Activated CD4-positive, alpha-beta memory T cell treated with anti-CD3 and anti-CD28 coated beads for 36 hours (primary cell): ENCODE measurements around the gene SCARB1. TPM values are rescaled to one million over a fixed set of nuclear protein-coding genes. Genes with fewer than 3 reads are reported as not detected.

ENCODE experiments used
- CTCF ChIA-PET: fragments of 350-600 bp; sonication (Branson Sonifier 250); formaldehyde crosslinking; loops from one replicate; lab custom pipeline; 2021; ENCODE audit warnings: antibody characterized with exemption, inconsistent platforms; lab: Charles Lee
- POLR2A ChIA-PET: fragments of 350-600 bp; sonication (Branson Sonifier 250); formaldehyde crosslinking; loops from one replicate; lab custom pipeline; 2021; ENCODE audit warnings: antibody characterized with exemption; lab: Charles Lee
- DNase-seq: peaks from one replicate; pipeline ENCODE4 v3.0.0-alpha.2; 2020
- H3K27ac Mint-ChIP-seq: one replicate; pipeline ENCODE4 v1.8.0; 2021; ENCODE audit warnings: mixed read lengths
- H3K27me3 Mint-ChIP-seq: one replicate; pipeline ENCODE4 v1.8.0; 2021; ENCODE audit warnings: mixed read lengths
- H3K36me3 Mint-ChIP-seq: one replicate; pipeline ENCODE4 v1.8.0; 2021; ENCODE audit warnings: mixed read lengths
- H3K4me1 Mint-ChIP-seq: one replicate; pipeline ENCODE4 v1.8.0; 2021; ENCODE audit warnings: low read depth, mixed read lengths
- H3K4me3 Mint-ChIP-seq: one replicate; pipeline ENCODE4 v1.8.0; 2021; ENCODE audit warnings: mild to moderate bottlenecking, mixed read lengths
- H3K9me3 Mint-ChIP-seq: one replicate; pipeline ENCODE4 v1.8.0; 2021; ENCODE audit warnings: mixed read lengths
- intact Hi-C: fragments of 100-400 bp; cut with micrococcal nuclease; formaldehyde crosslinking; loops from one replicate; pipeline ENCODE4 v1.15.1; 2023
- total RNA-seq, 2 experiments: library from RNA; stranded (reverse); gene quantifications; one replicate each; pipeline ENCODE4 v1.2.3, GENCODE V29; 2021

SCARB1 gene
- total RNA-seq, 2 experiments from 2014 or later: 11.4 to 12.8 TPM

GRCh38 chr12:124762791-124763593 lies 100.7 kb downstream of the SCARB1 start:
- ChIA-PET CTCF (interaction anchor here (0.6 to 4.0 kb wide), 10 partner anchors 8 to 849 kb away, joined by 3 to 16 read pairs (median 6); no protein-coding TSS in a partner anchor), POLR2A (interaction anchor here (0.8 kb wide), 2 partner anchors 11 to 71 kb away, joined by 3 to 4 read pairs; no protein-coding TSS in a partner anchor)
- Mint-ChIP-seq H3K27ac (no peak overlapping the region), H3K36me3 (peaks cover 8% of the 10 kb centered on the region), H3K4me3 (no peak overlapping the region), H3K9me3 (peaks cover 27% of the 10 kb centered on the region), H3K4me1 (peaks cover 28% of the 10 kb centered on the region), H3K27me3 (peaks cover 15% of the 10 kb centered on the region)
- peak; percentile 45 for DNase-seq
- intact Hi-C loops: loop anchor here (10.0 kb wide), 1 partner anchor 598 kb away; no protein-coding TSS in a partner anchor

GRCh38 chr12:124762384-124762783 lies 101.3 kb downstream of the SCARB1 start:
- ChIA-PET POLR2A (interaction anchor here (0.8 kb wide), 2 partner anchors 12 to 70 kb away, joined by 3 to 4 read pairs; no protein-coding TSS in a partner anchor), CTCF (interaction anchor here (1.1 to 2.5 kb wide), 6 partner anchors 9 to 726 kb away, joined by 3 to 16 read pairs (median 6); no protein-coding TSS in a partner anchor)
- no peak overlapping the region for H3K27ac Mint-ChIP-seq
- peaks cover 28% of the 10 kb centered on the region for H3K4me1 Mint-ChIP-seq
- H3K36me3 Mint-ChIP-seq: peaks cover 8% of the 10 kb centered on the region
- no peak overlapping the region for H3K4me3 Mint-ChIP-seq
- peaks cover 32% of the 10 kb centered on the region for H3K9me3 Mint-ChIP-seq
- intact Hi-C loops: loop anchor here (10.0 kb wide), 1 partner anchor 598 kb away; no protein-coding TSS in a partner anchor
- DNase-seq: no peak
- H3K27me3 Mint-ChIP-seq: peaks cover 18% of the 10 kb centered on the region

GRCh38 chr12:124761871-124762270 lies 101.8 kb downstream of the SCARB1 start:
- Mint-ChIP-seq H3K9me3 (peaks cover 37% of the 10 kb centered on the region), H3K4me1 (peaks cover 23% of the 10 kb centered on the region), H3K4me3 (no peak overlapping the region), H3K27me3 (peaks cover 19% of the 10 kb centered on the region), H3K36me3 (peaks cover 8% of the 10 kb centered on the region), H3K27ac (no peak overlapping the region)
- intact Hi-C loops: loop anchor here (1.0 to 10.0 kb wide), 2 partner anchors 12 to 597 kb away; no protein-coding TSS in a partner anchor
- peak; percentile 66 for DNase-seq
- ChIA-PET POLR2A (no interaction called here), CTCF (interaction anchor here (1.2 to 2.5 kb wide), 4 partner anchors 10 to 196 kb away, joined by 4 to 16 read pairs (median 6); no protein-coding TSS in a partner anchor)

GRCh38 chr12:124761056-124761455 lies 102.6 kb downstream of the SCARB1 start:
- peaks cover 8% of the 10 kb centered on the region for H3K36me3 Mint-ChIP-seq
- H3K9me3 Mint-ChIP-seq: peaks cover 40% of the 10 kb centered on the region
- no peak overlapping the region for H3K4me3 Mint-ChIP-seq
- intact Hi-C loops: loop anchor here (1.0 to 10.0 kb wide), 2 partner anchors 13 to 596 kb away; no protein-coding TSS in a partner anchor
- CTCF ChIA-PET: interaction anchor here (1.2 to 2.5 kb wide), 3 partner anchors 10 to 20 kb away, joined by 4 to 16 read pairs (median 7); no protein-coding TSS in a partner anchor
- no peak for DNase-seq
- POLR2A ChIA-PET: no interaction called here
- H3K27me3 Mint-ChIP-seq: peaks cover 24% of the 10 kb centered on the region
- H3K4me1 Mint-ChIP-seq: peaks cover 23% of the 10 kb centered on the region
- no peak overlapping the region for H3K27ac Mint-ChIP-seq

GRCh38 chr12:124760560-124760959 lies 103.1 kb downstream of the SCARB1 start:
- CTCF ChIA-PET: interaction anchor here (1.2 to 2.5 kb wide), 2 partner anchors 14 to 19 kb away, joined by 4 to 7 read pairs; no protein-coding TSS in a partner anchor
- POLR2A ChIA-PET: no interaction called here
- Mint-ChIP-seq H3K27me3 (peaks cover 24% of the 10 kb centered on the region), H3K36me3 (peaks cover 8% of the 10 kb centered on the region), H3K4me3 (no peak overlapping the region), H3K4me1 (peaks cover 23% of the 10 kb centered on the region), H3K27ac (no peak overlapping the region), H3K9me3 (peaks cover 39% of the 10 kb centered on the region)
- intact Hi-C loops: loop anchor here (10.0 kb wide), 1 partner anchor 596 kb away; no protein-coding TSS in a partner anchor
- no peak for DNase-seq

GRCh38 chr12:124759841-124760503 lies 103.7 kb downstream of the SCARB1 start:
- H3K9me3 Mint-ChIP-seq: peaks cover 33% of the 10 kb centered on the region
- peaks cover 8% of the 10 kb centered on the region for H3K36me3 Mint-ChIP-seq
- intact Hi-C loops: loop anchor here (10.0 kb wide), 1 partner anchor 595 kb away; no protein-coding TSS in a partner anchor
- CTCF ChIA-PET: no interaction called here
- no peak overlapping the region for H3K27ac Mint-ChIP-seq
- peaks cover 29% of the 10 kb centered on the region for H3K27me3 Mint-ChIP-seq
- H3K4me1 Mint-ChIP-seq: peaks cover 29% of the 10 kb centered on the region
- no peak overlapping the region for H3K4me3 Mint-ChIP-seq
- POLR2A ChIA-PET: no interaction called here
- DNase-seq: no peak

- Mint-ChIP-seq H3K4me1 (peaks cover 28% of the 10 kb centered on the region), H3K9me3 (peaks cover 24% of the 10 kb centered on the region), H3K27me3 (peaks cover 30% of the 10 kb centered on the region), H3K27ac (no peak overlapping the region), H3K36me3 (no peaks in the 10 kb centered on the region), H3K4me3 (no peak overlapping the region)
- ChIA-PET POLR2A (no interaction called here), CTCF (no interaction called here)
- intact Hi-C loops: no loop called here
- DNase-seq: no peak
Measured at GRCh38 chr12:124758266-124759220, 105.1 kb downstream of the SCARB1 start.

- peaks cover 20% of the 10 kb centered on the region for H3K4me1 Mint-ChIP-seq
- DNase-seq: no peak
- ChIA-PET CTCF (interaction anchor here (1.9 kb wide), 1 partner anchor 8 kb away, joined by 5 read pairs; no protein-coding TSS in a partner anchor), POLR2A (no interaction called here)
- peaks cover 16% of the 10 kb centered on the region for H3K9me3 Mint-ChIP-seq
- intact Hi-C loops: no loop called here
- H3K27me3 Mint-ChIP-seq: peaks cover 34% of the 10 kb centered on the region
- no peak overlapping the region for H3K4me3 Mint-ChIP-seq
- H3K27ac Mint-ChIP-seq: no peak overlapping the region
- no peaks in the 10 kb centered on the region for H3K36me3 Mint-ChIP-seq
Measured at GRCh38 chr12:124757329-124757728, 106.3 kb downstream of the SCARB1 start.

GRCh38 chr12:124756760-124757159 lies 106.9 kb downstream of the SCARB1 start:
- POLR2A ChIA-PET: no interaction called here
- Mint-ChIP-seq H3K27ac (no peak overlapping the region), H3K9me3 (peaks cover 15% of the 10 kb centered on the region), H3K36me3 (no peaks in the 10 kb centered on the region), H3K4me1 (peaks cover 14% of the 10 kb centered on the region), H3K27me3 (peaks cover 34% of the 10 kb centered on the region), H3K4me3 (no peak overlapping the region)
- intact Hi-C loops: no loop called here
- no peak for DNase-seq
- CTCF ChIA-PET: interaction anchor here (1.9 kb wide), 1 partner anchor 8 kb away, joined by 5 read pairs; no protein-coding TSS in a partner anchor

GRCh38 chr12:124756166-124756565 lies 107.5 kb downstream of the SCARB1 start:
- no peak for DNase-seq
- no peak overlapping the region for H3K27ac Mint-ChIP-seq
- H3K36me3 Mint-ChIP-seq: no peaks in the 10 kb centered on the region
- CTCF ChIA-PET: interaction anchor here (1.8 to 1.9 kb wide), 2 partner anchors 9 to 16 kb away, joined by 5 to 7 read pairs; no protein-coding TSS in a partner anchor
- intact Hi-C loops: no loop called here
- peaks cover 9% of the 10 kb centered on the region for H3K4me1 Mint-ChIP-seq
- POLR2A ChIA-PET: no interaction called here
- peaks cover 37% of the 10 kb centered on the region for H3K27me3 Mint-ChIP-seq
- peaks cover 15% of the 10 kb centered on the region for H3K9me3 Mint-ChIP-seq
- H3K4me3 Mint-ChIP-seq: no peak overlapping the region

GRCh38 chr12:124755801-124756148 lies 107.9 kb downstream of the SCARB1 start:
- intact Hi-C loops: no loop called here
- Mint-ChIP-seq H3K27ac (no peak overlapping the region), H3K9me3 (peaks cover 15% of the 10 kb centered on the region), H3K27me3 (peaks cover 38% of the 10 kb centered on the region), H3K4me3 (no peak overlapping the region), H3K36me3 (no peaks in the 10 kb centered on the region), H3K4me1 (peaks cover 7% of the 10 kb centered on the region)
- DNase-seq: no peak
- ChIA-PET CTCF (interaction anchor here (1.8 to 1.9 kb wide), 2 partner anchors 9 to 16 kb away, joined by 5 to 7 read pairs; no protein-coding TSS in a partner anchor), POLR2A (no interaction called here)
